ENCODE measurements around the gene POU2F3. TPM values are rescaled to one million over a fixed set of nuclear protein-coding genes. Genes with fewer than 3 reads are reported as not detected.
A peak's percentile ranks its signal among the peaks of the same experiment; 100 is the strongest.

POU2F3 gene
- total and polyA plus RNA-seq, 4 donors = 2.6 to 3.9 (median 3.1) TPM

- Histone ChIP-seq H3K27me3 (ENCODE audit: control insufficient read depth in 3 of 3, insufficient read depth in 3 of 3, low read length in 2 of 3) (no peaks in the 10 kb centered on the region), H3K36me3 (ENCODE audit: control insufficient read depth in 4 of 4, insufficient read depth in 4 of 4, low read length in 4 of 4) (no peaks in the 10 kb centered on the region), H3K9me3 (ENCODE audit: control insufficient read depth in 4 of 4, insufficient read depth in 3 of 4, low read length in 3 of 4) (no peaks in the 10 kb centered on the region), H3K9ac (ENCODE audit: insufficient read depth in 1 of 2, low read length in 2 of 2) (peak within 1 kb of the TSS; percentile 93 to 95), H3K4me1 (ENCODE audit: control insufficient read depth in 5 of 5, insufficient read depth in 5 of 5, low read length in 5 of 5) (peaks cover 0 to 47% (median 14%) of the 10 kb centered on the region in 5 donors), H3K4me3 (peak within 1 kb of the TSS; percentile 94), H3K27ac (ENCODE audit: low read depth in 1 of 2, low read length in 1 of 2) (peak within 1 kb of the TSS; percentile 97 to 99)
- no peak for TF ChIP-seq CTCF (IDR thresholded peaks at IDR 0.05; ENCODE audit: control extremely low read depth, extremely low read depth)
- ATAC-seq (ENCODE audit: insufficient read depth, low FRiP score) (peak; percentile 85), DNase-seq (peak; percentile 97 to 99 (median 98))
- WGBS, 2 donors = 0% methylated on average over 65 to 92 of the region's 92 CpGs
Measured at GRCh38 chr11:120335908-120336640, 96.1 kb downstream of the POU2F3 start, which contains the start of gene ARHGEF12. Gene ARHGEF12, plus strand, starts transcription at chr11:120336413. Its CDS starts 831 bp downstream, at chr11:120337244.

- Histone ChIP-seq H3K4me1 (ENCODE audit: control insufficient read depth in 5 of 5, insufficient read depth in 5 of 5, low read length in 5 of 5) (peaks cover 0 to 40% (median 17%) of the 10 kb centered on the region in 5 donors), H3K4me3 (peak overlapping the region; percentile 94), H3K27me3 (ENCODE audit: control insufficient read depth in 3 of 3, insufficient read depth in 3 of 3, low read length in 2 of 3) (no peaks in the 10 kb centered on the region), H3K9ac (ENCODE audit: insufficient read depth in 1 of 2, low read length in 2 of 2) (peak overlapping the region; percentile 87 to 93), H3K9me3 (ENCODE audit: control insufficient read depth in 4 of 4, insufficient read depth in 3 of 4, low read length in 3 of 4) (no peaks in the 10 kb centered on the region), H3K27ac (ENCODE audit: low read depth in 1 of 2, low read length in 1 of 2) (peak overlapping the region; percentile 96 to 99), H3K36me3 (ENCODE audit: control insufficient read depth in 4 of 4, insufficient read depth in 4 of 4, low read length in 4 of 4) (no peaks in the 10 kb centered on the region)
- peak; percentile 64 to 73 (median 68) for DNase-seq
- peak; percentile 31 for ATAC-seq (ENCODE audit: insufficient read depth, low FRiP score)
- 1% methylated on average over 43 to 56 of the region's 56 CpGs for WGBS, 2 donors
- TF ChIP-seq CTCF (IDR thresholded peaks at IDR 0.05; ENCODE audit: control extremely low read depth, extremely low read depth) = no peak
Measured at GRCh38 chr11:120336641-120337354, 96.9 kb downstream of the POU2F3 start.

- H3K9ac ChIP-seq (ENCODE audit: insufficient read depth in 1 of 2, low read length in 2 of 2) = peak overlapping the region; percentile 87 to 93
- H3K4me1 ChIP-seq (ENCODE audit: control insufficient read depth in 5 of 5, insufficient read depth in 5 of 5, low read length in 5 of 5) = peaks cover 0 to 34% (median 13%) of the 10 kb centered on the region in 5 donors
- H3K4me3 ChIP-seq = peak overlapping the region; percentile 94
- peak overlapping the region; percentile 96 to 99 for H3K27ac ChIP-seq (ENCODE audit: low read depth in 1 of 2, low read length in 1 of 2)
- H3K27me3 ChIP-seq (ENCODE audit: control insufficient read depth in 3 of 3, insufficient read depth in 3 of 3, low read length in 2 of 3) = no peaks in the 10 kb centered on the region
- H3K36me3 ChIP-seq (ENCODE audit: control insufficient read depth in 4 of 4, insufficient read depth in 4 of 4, low read length in 4 of 4) = no peaks in the 10 kb centered on the region
- no peak for TF ChIP-seq CTCF (IDR thresholded peaks at IDR 0.05; ENCODE audit: control extremely low read depth, extremely low read depth)
- 12 to 21% methylated on average over 18 of the region's 18 CpGs for whole genome bisulfite sequencing, 2 donors
- DNase-seq (peak; percentile 31 to 72 (median 49)), ATAC-seq (ENCODE audit: insufficient read depth, low FRiP score) (no peak)
- H3K9me3 ChIP-seq (ENCODE audit: control insufficient read depth in 4 of 4, insufficient read depth in 3 of 4, low read length in 3 of 4) = no peaks in the 10 kb centered on the region
Measured at GRCh38 chr11:120337355-120338106, 97.6 kb downstream of the POU2F3 start.

Data from lung (tissue), 12 donors.